Measurements from ENCODE around the gene SH3BP4. TPM values are rescaled to one million over a fixed set of nuclear protein-coding genes. Genes with fewer than 3 reads are reported as not detected.

Gene SH3BP4
- total RNA-seq, 1 donor from 2014 or later, result 1.1 TPM

DNA sequence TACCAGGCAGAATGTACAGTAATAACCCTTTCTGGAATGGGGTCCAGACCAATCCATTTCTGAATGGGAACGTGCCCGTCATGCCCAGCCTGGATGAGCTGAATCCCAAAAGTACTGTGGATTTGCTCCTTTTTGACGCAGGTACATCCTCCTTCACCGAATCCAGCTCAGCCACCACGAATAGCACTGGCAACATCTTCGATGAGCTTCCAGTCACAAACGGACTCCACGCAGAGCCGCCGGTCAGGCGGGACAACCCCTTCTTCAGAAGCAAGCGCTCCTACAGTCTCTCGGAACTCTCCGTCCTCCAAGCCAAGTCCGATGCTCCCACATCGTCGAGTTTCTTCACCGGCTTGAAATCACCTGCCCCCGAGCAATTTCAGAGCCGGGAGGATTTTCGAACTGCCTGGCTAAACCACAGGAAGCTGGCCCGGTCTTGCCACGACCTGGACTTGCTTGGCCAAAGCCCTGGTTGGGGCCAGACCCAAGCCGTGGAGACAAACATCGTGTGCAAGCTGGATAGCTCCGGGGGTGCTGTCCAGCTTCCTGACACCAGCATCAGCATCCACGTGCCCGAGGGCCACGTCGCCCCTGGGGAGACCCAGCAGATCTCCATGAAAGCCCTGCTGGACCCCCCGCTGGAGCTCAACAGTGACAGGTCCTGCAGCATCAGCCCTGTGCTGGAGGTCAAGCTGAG, 89.6 kb downstream of the SH3BP4 start:
- H3K4me1 Mint-ChIP-seq, result peaks cover 28% of the 10 kb centered on the region
- H3K9me3 Mint-ChIP-seq, result no peaks in the 10 kb centered on the region
- CTCF ChIA-PET, result no interaction called here
- H3K27ac Mint-ChIP-seq, result no peak overlapping the region
- intact Hi-C loops (cut with micrococcal nuclease), result no loop called here
- H3K27me3 Mint-ChIP-seq, result no peaks in the 10 kb centered on the region
- DNase-seq (no peak), ATAC-seq (ENCODE audit: low read depth) (no peak)
- no peak overlapping the region for H3K4me3 Mint-ChIP-seq
- POLR2A ChIA-PET, result no interaction called here
- no peaks in the 10 kb centered on the region for H3K36me3 Mint-ChIP-seq (ENCODE audit: low read depth)
- TF ChIP-seq, protein P1, sequence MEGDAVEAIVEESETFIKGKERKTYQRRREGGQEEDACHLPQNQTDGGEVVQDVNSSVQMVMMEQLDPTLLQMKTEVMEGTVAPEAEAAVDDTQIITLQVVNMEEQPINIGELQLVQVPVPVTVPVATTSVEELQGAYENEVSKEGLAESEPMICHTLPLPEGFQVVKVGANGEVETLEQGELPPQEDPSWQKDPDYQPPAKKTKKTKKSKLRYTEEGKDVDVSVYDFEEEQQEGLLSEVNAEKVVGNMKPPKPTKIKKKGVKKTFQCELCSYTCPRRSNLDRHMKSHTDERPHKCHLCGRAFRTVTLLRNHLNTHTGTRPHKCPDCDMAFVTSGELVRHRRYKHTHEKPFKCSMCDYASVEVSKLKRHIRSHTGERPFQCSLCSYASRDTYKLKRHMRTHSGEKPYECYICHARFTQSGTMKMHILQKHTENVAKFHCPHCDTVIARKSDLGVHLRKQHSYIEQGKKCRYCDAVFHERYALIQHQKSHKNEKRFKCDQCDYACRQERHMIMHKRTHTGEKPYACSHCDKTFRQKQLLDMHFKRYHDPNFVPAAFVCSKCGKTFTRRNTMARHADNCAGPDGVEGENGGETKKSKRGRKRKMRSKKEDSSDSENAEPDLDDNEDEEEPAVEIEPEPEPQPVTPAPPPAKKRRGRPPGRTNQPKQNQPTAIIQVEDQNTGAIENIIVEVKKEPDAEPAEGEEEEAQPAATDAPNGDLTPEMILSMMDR (IDR thresholded peaks at IDR 0.05), result no peak

GRCh38 chr2:235041918-235042575, 90.2 kb downstream of the SH3BP4 start:
- no peak for DNase-seq

GRCh38 chr2:235042576-235043515, 91.0 kb downstream of the SH3BP4 start:
- ATAC-seq (ENCODE audit: low read depth) (no peak), DNase-seq (no peak)
- Mint-ChIP-seq H3K27ac (no peak overlapping the region), H3K4me3 (no peak overlapping the region), H3K9me3 (no peaks in the 10 kb centered on the region), H3K4me1 (peaks cover 41% of the 10 kb centered on the region), H3K36me3 (ENCODE audit: low read depth) (no peaks in the 10 kb centered on the region), H3K27me3 (no peaks in the 10 kb centered on the region)
- ChIA-PET CTCF (no interaction called here), POLR2A (no interaction called here)
- intact Hi-C loops (cut with micrococcal nuclease), result no loop called here
- TF ChIP-seq, protein P1 (IDR thresholded peaks at IDR 0.05), result no peak

More at GRCh38 chr2:235041918-235042575, 90.2 kb downstream of the SH3BP4 start:
- POLR2A ChIA-PET, result no interaction called here
- intact Hi-C loops (cut with micrococcal nuclease), result no loop called here
- no peak overlapping the region for H3K27ac Mint-ChIP-seq
- no peaks in the 10 kb centered on the region for H3K27me3 Mint-ChIP-seq
- no peak for ATAC-seq (ENCODE audit: low read depth)
- peaks cover 35% of the 10 kb centered on the region for H3K4me1 Mint-ChIP-seq
- TF ChIP-seq, protein P1 (IDR thresholded peaks at IDR 0.05), result no peak
- no peak overlapping the region for H3K4me3 Mint-ChIP-seq
- CTCF ChIA-PET, result no interaction called here
- H3K36me3 Mint-ChIP-seq (ENCODE audit: low read depth), result no peaks in the 10 kb centered on the region
- H3K9me3 Mint-ChIP-seq, result no peaks in the 10 kb centered on the region

GRCh38 chr2:235043762-235044500, 92.1 kb downstream of the SH3BP4 start:
- peak; percentile 38 for DNase-seq
- POLR2A ChIA-PET, result no interaction called here
- peak; percentile 71 for ATAC-seq (ENCODE audit: low read depth)
- CTCF ChIA-PET, result no interaction called here
- H3K4me1 Mint-ChIP-seq, result peaks cover 46% of the 10 kb centered on the region
- no peaks in the 10 kb centered on the region for H3K27me3 Mint-ChIP-seq
- peak overlapping the region; percentile 65 for H3K27ac Mint-ChIP-seq
- peak overlapping the region; percentile 70 for H3K4me3 Mint-ChIP-seq
- TF ChIP-seq, protein P1 (IDR thresholded peaks at IDR 0.05), result no peak
- H3K9me3 Mint-ChIP-seq, result no peaks in the 10 kb centered on the region
- intact Hi-C loops (cut with micrococcal nuclease), result no loop called here
- no peaks in the 10 kb centered on the region for H3K36me3 Mint-ChIP-seq (ENCODE audit: low read depth)

Data from activated B cell treated with CpG ODN at 0.5 μM for 24 hours (primary cell).